IPS DF 6.9 (cell line): Measurements from ENCODE around the gene SPRED2.

ENCODE experiments used
- DNase-seq: peaks from one replicate; pipeline ENCODE4 v3.0.0-alpha.2; 2013; ENCODE audit warnings: low read depth, low spot score
- H3K27ac ChIP-seq: one replicate; pipeline ENCODE4 v1.5.1; 2013; ENCODE audit warnings: low read length, control low read depth
- H3K27me3 ChIP-seq: 2 replicates; pipeline ENCODE4 v1.6.1; 2013; ENCODE audit warnings: mild to moderate bottlenecking, low read length; ENCODE audit not compliant: control insufficient read depth, insufficient read depth
- H3K36me3 ChIP-seq: 2 replicates; pipeline ENCODE4 v1.6.1; 2013; ENCODE audit warnings: low read length; ENCODE audit not compliant: control insufficient read depth, insufficient read depth
- H3K4me1 ChIP-seq: 2 replicates; pipeline ENCODE4 v1.6.1; 2013; ENCODE audit warnings: low read length; ENCODE audit not compliant: control insufficient read depth, insufficient read depth
- H3K4me3 ChIP-seq: 2 replicates; pipeline ENCODE4 v1.5.1; 2013; ENCODE audit warnings: mild to moderate bottlenecking, low read length
- H3K9me3 ChIP-seq: 2 replicates; pipeline ENCODE4 v1.6.1; 2013; ENCODE audit warnings: low read length, inconsistent platforms; ENCODE audit not compliant: control insufficient read depth, insufficient read depth
- WGBS: extraction: QIAGEN DNeasy Blood & Tissue Kit; methylation state at CpG from one replicate; pipeline ENCODE4 v1.1.7; 2013; ENCODE audit warnings: mixed read lengths, missing lambda C conversion rate; ENCODE audit not compliant: insufficient read length, insufficient coverage; 5-methylcytosine and 5-hydroxymethylcytosine counted together

Gene SPRED2

DNA sequence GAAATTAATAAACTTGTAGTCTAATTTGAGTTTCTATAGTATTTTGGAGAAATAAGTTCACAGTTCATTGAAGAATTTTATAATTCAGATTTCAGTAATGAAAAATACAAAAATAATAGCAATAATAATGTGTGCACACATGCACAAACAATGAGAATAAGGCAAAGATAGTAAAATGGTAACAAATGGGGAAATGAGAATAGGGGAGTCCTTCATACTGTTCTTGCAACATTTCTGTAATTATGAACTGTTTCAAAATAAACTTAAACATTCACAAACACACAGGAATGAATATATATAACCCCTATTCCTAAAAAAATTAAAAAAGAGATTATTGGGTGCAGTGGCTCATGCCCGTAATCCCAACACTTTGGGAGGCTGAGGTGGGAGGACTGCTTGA is 63.9 kb downstream of the SPRED2 start:
- Histone ChIP-seq H3K4me3 (no peak overlapping the region), H3K4me1 (no peaks in the 10 kb centered on the region), H3K9me3 (no peaks in the 10 kb centered on the region), H3K27ac (no peak overlapping the region), H3K36me3 (no peaks in the 10 kb centered on the region), H3K27me3 (no peaks in the 10 kb centered on the region)
- no peak for DNase-seq
- no CpG with 5 or more reads among the region's 1 CpG for WGBS

DNA sequence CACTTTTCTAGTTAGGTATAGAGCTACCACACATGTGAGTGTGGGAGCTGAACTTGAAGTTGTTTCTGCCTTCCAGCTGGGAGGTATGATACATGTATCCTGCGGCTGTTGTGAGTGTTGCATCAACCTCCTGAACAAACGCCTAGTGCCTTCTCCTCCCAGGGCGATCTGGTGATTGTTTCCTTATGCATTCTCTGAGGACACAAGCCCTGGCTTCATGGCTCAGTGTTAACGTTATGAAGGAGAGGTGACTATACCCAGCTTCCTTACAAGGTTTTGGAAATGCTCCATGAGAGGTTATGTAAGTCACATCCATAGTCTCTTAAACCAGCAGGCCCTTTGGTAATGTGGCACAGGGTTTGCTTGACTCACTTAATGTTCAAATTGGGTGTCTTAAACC is 64.9 kb downstream of the SPRED2 start:
- Histone ChIP-seq H3K4me3 (no peak overlapping the region), H3K27ac (no peak overlapping the region), H3K4me1 (no peaks in the 10 kb centered on the region)

DNA sequence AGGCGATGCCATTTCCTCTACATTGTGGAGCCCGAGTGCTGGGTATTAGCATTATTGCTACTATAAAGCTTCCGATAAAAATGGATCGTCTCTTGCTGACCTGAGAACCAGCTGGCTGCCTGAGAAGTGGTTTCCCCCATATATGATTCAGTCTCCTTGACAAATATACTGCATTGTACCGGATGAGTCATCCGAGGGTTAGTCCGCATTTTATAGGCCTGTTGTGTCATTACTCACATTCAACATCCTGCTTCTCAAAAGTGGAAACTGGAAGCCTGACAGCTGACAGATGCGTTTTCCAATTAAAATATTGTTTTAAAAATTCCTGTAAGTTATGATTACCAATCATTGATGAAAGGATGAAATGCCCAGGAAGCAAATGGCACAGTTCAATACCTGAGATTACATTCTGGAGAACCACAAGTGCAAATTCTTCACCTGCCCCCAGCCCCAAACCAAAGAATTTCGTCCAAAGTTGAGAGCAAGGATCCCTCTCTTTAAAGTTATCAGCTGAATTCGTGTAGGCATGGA is 65.7 kb downstream of the SPRED2 start:
- H3K9me3 ChIP-seq: no peaks in the 10 kb centered on the region
- no CpG with 5 or more reads among the region's 10 CpGs for WGBS
- H3K27ac ChIP-seq: no peak overlapping the region
- no peak overlapping the region for H3K4me3 ChIP-seq
- no peaks in the 10 kb centered on the region for H3K36me3 ChIP-seq
- no peak for DNase-seq
- no peaks in the 10 kb centered on the region for H3K4me1 ChIP-seq
- H3K27me3 ChIP-seq: no peaks in the 10 kb centered on the region

More for the DNA sequence above, 64.9 kb downstream of the SPRED2 start:
- WGBS: no CpG with 5 or more reads among the region's 4 CpGs
- Histone ChIP-seq H3K9me3 (no peaks in the 10 kb centered on the region), H3K36me3 (no peaks in the 10 kb centered on the region), H3K27me3 (no peaks in the 10 kb centered on the region)
- no peak for DNase-seq

DNA sequence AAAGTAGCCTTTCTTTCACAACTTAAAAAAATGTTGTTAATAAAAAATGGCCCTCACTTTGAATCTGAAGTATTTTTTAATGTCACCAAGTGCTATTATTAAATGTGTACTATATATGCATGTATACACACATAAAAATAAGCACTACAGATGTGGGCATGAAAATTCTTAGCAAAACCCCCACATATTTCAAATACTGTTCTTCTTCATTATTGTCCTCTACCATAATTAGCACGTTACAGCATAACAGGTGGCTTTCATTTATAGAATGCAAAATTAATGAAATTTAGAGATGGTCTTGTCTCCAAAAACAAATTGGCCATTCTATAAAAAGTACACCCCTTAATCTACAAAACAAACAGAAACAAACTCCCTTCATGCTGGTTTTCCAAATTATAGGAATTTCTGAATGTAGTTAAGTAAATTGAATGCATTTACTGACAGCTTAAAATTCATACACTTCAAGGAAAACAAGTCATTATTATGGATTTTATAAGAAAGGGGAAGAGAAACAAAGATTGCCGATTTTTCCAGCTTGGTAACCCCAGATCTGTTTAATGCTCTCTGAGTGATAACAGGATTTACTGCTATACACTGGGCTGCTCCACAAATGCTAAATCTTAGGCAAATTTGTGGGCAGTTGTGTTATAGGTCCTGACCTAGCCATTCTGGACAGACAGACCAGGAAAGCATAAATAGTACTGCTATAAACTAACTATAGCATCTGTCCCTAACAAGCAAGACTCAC is 67.2 kb downstream of the SPRED2 start:
- Histone ChIP-seq H3K4me3 (no peak overlapping the region), H3K27me3 (no peaks in the 10 kb centered on the region), H3K4me1 (no peaks in the 10 kb centered on the region), H3K36me3 (no peaks in the 10 kb centered on the region), H3K9me3 (no peaks in the 10 kb centered on the region), H3K27ac (no peak overlapping the region)
- WGBS: no CpG with 5 or more reads among the region's 2 CpGs
- no peak for DNase-seq

DNA sequence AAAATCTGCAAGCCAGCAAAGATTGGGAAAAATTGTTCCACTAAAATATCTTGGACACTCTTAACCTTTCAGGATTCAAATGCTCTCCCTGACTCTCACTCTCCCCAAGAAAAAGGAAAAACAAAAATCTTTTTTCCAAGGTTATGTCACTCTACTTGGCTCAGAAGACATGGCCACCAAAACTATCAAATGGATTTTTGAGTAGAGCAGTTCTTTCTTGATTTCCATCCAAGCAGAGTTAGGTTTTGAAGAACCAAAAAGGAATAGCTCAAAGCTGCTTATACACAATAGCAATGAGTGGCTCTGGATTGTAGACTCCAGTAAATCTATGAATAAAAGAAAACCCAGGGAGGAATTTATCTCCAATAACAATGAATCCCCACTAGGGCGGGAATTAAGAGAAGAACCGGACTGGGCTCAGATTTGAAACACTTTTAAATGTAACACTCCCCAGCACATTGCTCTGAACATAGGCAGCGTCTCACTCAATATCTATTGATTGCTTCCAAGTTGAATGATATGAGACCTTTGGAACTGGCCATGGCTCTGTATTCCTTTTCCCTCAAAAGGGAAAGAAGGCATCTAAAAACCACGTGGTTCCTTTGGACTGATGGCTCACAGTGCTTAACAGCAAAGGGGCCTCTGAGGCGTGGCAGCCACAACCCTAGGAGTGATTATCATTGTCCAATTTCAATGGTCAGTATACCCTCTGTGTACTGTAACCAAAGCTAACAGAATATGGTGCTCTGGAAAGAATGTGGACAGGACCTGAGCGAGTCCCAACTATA is 68.3 kb downstream of the SPRED2 start:
- no CpG with 5 or more reads among the region's 6 CpGs for WGBS
- H3K27ac ChIP-seq: no peak overlapping the region
- H3K4me3 ChIP-seq: no peak overlapping the region
- no peaks in the 10 kb centered on the region for H3K4me1 ChIP-seq
- H3K9me3 ChIP-seq: no peaks in the 10 kb centered on the region
- DNase-seq: no peak
- no peaks in the 10 kb centered on the region for H3K36me3 ChIP-seq
- H3K27me3 ChIP-seq: no peaks in the 10 kb centered on the region

DNA sequence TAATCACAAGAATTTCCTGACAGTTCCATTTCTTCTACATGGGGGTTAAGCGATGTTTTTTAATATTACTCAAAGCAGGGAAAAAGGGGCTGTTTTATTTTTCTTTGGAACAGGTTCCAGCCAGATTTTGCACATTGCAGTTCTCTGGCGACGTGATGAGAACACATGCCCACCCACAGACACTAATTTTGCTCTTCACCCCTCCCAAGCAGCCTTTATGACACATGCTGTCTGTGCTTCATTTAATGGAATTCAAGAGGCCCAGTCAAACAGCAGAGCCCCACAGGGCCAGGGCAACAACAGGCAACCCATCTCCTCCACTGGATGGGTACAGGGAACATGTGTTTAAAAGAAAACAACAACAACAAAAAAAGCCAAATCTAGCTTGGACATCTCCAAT is 70.8 kb downstream of the SPRED2 start:
- H3K27me3 ChIP-seq: no peaks in the 10 kb centered on the region
- H3K9me3 ChIP-seq: no peaks in the 10 kb centered on the region
- no peak for DNase-seq
- H3K36me3 ChIP-seq: no peaks in the 10 kb centered on the region
- H3K27ac ChIP-seq: no peak overlapping the region
- 0 out of 2 replicates have a peak, but pooled peaks cover 3% of the 10 kb centered on the region for H3K4me1 ChIP-seq
- no CpG with 5 or more reads among the region's 3 CpGs for WGBS
- no peak overlapping the region for H3K4me3 ChIP-seq

DNA sequence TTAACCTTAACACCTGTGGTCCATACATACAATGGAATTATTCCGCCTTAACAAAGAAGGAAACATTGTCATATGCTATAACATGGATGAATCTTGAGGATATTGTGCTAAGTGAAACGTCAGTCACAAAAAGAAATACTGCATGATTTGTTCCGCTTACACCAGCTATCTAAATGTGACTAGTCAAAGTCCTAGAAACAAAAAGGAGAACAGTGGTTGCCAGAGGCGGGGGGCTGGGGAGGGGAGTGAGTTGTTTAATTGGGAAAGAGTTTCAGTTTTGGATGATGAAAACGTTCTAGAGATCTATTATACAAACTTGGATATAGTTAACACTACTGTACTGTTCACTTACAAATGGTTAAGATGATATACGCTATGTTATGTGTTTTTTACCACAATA is 72.0 kb downstream of the SPRED2 start:
- no peak overlapping the region for H3K27ac ChIP-seq
- H3K4me1 ChIP-seq: 0 out of 2 replicates have a peak, but pooled peaks cover 3% of the 10 kb centered on the region
- no peaks in the 10 kb centered on the region for H3K9me3 ChIP-seq
- H3K27me3 ChIP-seq: no peaks in the 10 kb centered on the region
- H3K4me3 ChIP-seq: no peak overlapping the region
- H3K36me3 ChIP-seq: no peaks in the 10 kb centered on the region
- DNase-seq: no peak
- WGBS: no CpG with 5 or more reads among the region's 6 CpGs

DNA sequence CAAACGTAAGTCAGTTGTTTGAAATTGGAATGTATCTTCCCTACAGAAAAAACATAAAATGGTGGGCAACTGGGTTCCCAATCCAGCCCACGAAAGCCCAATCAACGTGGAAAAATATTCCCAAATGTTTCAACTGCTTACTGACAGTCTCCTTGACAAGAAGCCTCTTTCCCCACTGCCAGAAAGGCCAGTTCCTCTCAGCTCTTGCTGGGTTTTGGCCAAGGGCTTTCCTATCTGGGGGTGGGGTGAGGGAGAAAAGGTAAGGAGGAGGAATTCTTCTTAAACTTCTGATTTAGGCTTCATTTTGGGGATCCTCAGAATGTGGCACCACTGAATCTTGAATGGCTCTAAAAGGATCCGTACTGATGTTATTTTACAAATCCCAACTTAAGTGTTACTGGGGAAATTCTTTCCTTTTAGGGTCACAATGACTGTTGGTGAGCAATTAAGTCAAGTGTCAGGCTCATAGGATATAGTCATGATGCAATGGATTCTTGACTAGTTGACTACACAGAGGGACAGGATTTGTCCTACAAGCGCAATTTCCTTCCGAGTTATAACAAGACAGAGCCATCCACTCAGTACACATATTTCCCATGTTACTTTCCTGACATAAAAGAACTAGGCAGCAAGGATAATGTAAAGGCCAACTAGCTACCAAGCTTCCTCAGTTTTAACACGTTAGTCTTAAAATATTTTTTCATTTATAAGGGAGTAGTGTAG is 73.6 kb downstream of the SPRED2 start:
- no peaks in the 10 kb centered on the region for H3K27me3 ChIP-seq
- DNase-seq: no peak
- no peaks in the 10 kb centered on the region for H3K36me3 ChIP-seq
- 0 out of 2 replicates have a peak, but pooled peaks cover 3% of the 10 kb centered on the region for H3K4me1 ChIP-seq
- no peak overlapping the region for H3K4me3 ChIP-seq
- H3K9me3 ChIP-seq: no peaks in the 10 kb centered on the region
- WGBS: no CpG with 5 or more reads among the region's 7 CpGs
- no peak overlapping the region for H3K27ac ChIP-seq

DNA sequence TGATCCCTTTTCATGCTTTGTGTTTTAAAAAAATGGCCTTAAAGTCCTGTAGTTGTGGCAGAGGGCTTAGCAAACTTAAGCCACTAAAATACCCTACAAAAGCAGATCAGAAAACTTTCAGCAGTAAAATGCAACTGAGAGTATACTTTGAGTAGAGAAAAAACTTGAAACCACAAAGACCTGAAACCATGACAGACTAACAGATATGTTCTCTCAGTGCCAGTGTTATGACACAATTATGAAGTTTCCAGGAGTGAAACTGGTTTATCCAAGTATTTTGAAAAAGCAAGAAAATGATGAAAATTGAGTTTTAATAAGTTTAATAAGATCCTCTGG is 74.5 kb downstream of the SPRED2 start:
- H3K27me3 ChIP-seq: no peaks in the 10 kb centered on the region
- 0 out of 2 replicates have a peak, but pooled peaks cover 3% of the 10 kb centered on the region for H3K4me1 ChIP-seq
- H3K9me3 ChIP-seq: no peaks in the 10 kb centered on the region
- H3K4me3 ChIP-seq: no peak overlapping the region
- no peak for DNase-seq
- H3K36me3 ChIP-seq: no peaks in the 10 kb centered on the region
- no peak overlapping the region for H3K27ac ChIP-seq
